GM19397 (cell line): ENCODE results near the gene EXOSC3.
"Not testable (repeated sequence)": the region's sequence is repeated elsewhere in the genome, so short reads cannot be mapped to it uniquely, and the experiment has no call there.

ENCODE experiments used
- ATAC-seq: cut with Tn5 transposase; IDR thresholded peaks from one replicate; pipeline ENCODE4 v1.9.1; 2021; ENCODE audit warnings: mild to moderate bottlenecking, moderate library complexity; ENCODE audit not compliant: unreplicated experiment

Gene EXOSC3

DNA sequence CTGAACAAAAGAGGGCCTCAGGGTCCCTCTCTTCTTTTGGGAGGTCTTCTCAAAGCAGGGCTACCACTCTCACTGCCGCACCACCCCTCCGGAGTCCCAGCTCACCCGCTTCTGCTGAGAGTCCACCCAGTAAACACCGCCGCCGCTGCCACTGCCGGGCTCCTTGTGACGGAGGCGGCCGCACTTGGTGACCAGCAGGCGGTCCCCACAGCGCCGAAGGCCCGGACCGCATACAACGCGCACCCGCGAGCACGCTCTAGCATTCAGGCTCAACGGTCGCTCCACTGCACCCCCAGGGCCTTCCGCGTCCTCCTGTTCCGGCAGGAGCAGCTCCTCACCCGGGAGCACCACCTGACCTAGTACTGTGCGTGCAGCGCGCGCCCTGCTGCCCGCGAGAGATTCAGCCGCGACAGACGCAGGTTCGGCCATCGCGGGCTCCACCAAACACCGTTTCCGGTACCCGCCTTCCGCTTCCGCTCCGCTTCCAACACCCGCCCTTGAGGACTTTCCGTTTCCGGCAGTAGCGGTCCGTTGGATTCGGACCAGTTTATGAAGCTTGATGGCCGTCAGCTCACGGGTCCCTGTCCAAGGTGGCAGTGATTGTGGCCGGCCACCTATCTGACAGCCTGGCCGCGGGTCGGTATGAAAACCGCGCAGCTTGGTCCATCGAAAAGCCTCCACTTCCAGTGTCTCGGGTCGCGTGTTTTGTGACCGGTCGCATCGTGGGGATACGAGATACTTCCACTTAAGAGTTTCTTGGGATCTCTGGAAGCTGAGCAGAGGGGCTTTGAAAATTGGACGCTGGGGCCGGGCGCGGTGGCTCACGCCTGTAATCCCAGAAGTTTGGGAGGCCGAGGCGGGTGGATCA, at the start of gene EXOSC3:
TSS of gene EXOSC3 (minus strand) at position 449 of the 868 bp plus-strand sequence. CDS start at position 429, 20 bp downstream.
- ATAC-seq = peak; percentile 94

DNA sequence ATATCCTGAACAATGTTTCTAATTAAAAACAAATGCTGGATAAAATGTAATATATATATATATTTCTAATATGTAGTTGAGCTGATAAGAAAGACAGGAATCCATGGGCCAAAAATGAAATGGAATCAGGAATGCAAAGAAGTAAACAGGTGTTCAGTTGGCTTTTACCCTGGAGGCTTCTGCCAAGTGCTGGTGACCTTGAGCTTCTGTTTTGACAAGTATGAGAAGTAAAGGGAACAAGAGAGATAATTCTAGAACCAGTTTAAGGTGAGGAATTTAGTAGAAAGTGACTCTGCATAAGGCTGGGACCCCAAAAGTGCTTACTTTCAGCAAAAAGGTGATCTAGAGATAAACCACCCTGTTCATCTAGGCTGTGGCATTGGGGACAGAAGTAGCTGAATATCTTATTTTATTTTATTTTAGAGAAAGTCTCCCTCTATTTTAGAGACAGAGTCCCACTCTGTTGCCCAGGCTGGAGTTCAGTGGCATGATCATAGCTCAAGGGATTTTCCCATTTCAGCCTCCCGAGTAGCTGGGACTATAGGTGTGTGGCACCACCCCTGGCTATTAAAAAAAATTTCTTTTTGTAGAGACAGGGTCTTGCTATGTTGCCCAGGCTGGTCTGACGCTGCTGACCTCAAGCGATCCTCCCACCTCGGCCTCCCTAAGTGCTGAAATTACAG, 42.8 kb upstream of the EXOSC3 start:
- no peak for ATAC-seq

DNA sequence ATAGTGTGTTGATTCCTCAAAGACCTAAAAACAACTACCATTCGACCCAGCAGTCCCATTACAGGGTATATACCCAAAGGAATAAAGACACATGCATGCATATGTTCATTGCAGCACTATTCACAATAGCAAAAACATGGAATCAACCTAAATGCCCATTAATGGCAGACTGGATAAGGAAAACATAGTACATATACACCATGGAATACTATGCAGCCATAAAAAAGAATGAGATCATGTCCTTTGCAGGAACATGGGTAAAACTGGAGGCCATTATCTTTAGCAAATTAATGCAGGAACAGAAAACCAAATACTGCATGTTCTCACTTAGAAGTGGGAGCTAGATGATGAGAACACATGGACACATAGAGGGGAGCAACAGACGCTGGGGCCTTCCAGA, 40.3 kb upstream of the EXOSC3 start:
- not testable (repeated sequence) for ATAC-seq

DNA sequence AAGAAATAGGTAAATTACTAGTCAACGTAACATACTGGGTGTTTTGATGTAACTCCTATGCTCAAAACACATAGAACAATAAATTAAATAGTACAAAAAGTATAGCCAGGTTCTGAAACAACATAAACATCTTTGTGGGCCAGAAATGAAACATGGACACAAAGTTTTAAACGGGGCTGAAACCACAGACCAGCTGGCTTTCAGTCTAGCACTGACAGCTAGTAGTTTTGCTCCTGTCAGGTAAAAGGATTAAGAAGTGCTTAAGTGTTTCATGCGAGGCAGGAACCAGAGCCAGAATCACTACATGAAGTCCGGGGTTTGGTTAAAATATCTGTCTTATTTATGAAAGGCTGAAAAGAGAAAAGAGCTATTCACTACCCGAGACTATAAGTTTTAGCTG, 35.3 kb upstream of the EXOSC3 start:
- no peak for ATAC-seq

DNA sequence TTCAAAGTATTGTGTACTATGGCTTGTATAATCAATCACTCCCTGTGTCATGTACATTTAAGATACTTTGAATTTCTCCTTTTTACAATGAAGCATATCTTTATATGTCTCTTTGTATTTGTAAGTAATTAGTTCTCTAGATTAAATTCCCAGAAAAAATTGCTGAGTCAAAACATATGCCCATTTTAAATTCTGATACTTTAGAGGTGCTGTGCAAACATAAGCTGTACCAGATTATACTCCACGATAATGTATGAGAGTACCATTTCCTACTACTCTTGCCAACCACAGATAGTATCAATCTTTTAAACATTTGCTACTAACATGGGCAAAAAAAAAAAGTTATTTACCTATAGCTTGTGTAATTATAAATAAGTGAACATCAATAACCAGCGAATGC, 34.0 kb upstream of the EXOSC3 start:
- no peak for ATAC-seq

DNA sequence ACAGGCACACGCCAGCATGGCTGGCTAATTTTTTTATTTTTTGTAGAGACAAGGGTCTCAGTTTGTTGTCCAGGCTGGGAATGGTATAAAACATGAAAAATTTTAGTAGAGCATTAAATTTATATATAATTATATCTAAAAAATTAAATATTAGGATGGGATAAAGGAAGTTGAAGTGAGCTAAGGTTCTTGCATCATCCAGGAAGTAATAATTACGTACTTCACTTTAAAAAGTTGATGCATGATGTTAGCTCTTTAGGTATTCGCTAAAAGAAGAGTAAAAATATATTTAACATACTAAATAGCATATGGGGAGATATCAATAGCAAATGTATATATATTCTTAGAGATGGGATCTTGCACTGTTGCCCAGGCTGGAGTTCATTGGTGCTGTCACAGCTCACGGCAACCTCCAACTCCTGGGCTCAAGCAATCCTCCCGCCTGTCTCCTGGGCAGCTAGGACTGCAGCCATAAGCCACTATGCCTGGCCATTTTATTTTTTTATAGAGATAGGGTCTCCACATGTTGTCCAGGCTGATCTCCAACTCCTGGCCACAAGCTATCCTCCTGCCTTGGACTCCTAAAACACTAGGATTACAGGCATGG, 28.0 kb upstream of the EXOSC3 start:
- no peak for ATAC-seq

DNA sequence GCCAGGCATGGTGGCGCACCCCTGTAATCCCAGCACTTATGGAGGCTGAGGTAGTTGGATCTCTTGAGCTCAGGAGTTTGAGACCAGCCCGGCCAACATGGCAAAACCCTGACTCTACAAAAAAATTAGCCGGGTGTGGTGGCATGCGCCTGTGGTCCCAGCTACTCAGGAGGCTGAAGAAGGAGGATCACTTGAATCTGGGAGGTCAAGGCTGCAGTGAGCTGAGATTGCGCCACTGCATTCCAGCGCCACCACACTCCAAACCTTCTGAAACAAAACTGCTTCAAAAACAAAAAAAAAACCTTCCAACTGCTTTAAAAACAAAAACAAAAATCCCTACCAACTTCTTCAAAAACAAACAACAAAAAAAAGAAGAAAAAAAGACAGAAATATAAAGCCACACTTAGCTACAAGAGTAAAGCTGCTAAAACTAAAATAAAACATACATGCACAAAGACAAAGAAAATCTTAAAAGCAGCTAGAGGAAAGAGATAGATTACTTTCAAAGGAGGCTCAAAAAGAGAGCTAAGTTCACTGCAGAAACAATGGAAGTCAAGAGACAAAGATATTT, 27.1 kb upstream of the EXOSC3 start:
- no peak for ATAC-seq

DNA sequence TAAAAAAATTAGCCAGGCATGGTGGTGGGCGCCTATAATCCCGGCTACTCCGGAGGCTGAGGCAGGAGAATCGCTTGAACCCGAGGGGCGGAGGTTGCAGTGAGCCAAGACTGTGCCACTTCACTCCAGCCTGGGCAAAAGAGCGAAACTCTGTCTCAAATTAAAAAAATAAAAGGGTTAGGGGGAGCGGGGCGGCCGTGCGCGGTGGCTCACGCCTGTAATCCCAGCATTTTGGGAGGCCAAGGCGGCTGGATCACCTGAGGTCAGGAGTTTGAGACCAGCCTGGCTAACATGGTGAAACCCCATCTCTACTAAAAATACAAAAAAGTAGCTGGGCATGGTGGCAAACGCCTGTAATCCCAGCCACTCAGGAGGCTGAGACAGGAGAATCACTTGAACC, 24.8 kb upstream of the EXOSC3 start:
- ATAC-seq = not testable (repeated sequence)

DNA sequence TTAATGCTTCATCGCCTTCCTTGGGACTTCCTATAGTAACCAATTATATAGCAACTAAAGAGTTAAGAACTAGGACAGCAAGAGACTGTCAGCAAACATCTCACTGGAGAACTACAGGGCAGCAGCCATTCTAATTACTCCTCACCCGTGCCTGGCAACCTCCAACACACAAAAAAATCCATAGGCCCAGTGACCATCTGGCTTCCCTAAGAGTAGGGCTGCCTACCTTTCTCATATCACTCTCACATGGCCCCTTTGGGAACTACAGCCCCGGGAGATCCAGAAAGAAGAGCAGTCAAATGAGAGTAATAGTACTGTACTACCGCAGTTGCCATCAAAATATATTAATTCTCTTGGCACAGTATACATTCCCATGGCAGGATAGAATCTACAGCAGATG, 21.4 kb upstream of the EXOSC3 start:
- ATAC-seq = no peak

DNA sequence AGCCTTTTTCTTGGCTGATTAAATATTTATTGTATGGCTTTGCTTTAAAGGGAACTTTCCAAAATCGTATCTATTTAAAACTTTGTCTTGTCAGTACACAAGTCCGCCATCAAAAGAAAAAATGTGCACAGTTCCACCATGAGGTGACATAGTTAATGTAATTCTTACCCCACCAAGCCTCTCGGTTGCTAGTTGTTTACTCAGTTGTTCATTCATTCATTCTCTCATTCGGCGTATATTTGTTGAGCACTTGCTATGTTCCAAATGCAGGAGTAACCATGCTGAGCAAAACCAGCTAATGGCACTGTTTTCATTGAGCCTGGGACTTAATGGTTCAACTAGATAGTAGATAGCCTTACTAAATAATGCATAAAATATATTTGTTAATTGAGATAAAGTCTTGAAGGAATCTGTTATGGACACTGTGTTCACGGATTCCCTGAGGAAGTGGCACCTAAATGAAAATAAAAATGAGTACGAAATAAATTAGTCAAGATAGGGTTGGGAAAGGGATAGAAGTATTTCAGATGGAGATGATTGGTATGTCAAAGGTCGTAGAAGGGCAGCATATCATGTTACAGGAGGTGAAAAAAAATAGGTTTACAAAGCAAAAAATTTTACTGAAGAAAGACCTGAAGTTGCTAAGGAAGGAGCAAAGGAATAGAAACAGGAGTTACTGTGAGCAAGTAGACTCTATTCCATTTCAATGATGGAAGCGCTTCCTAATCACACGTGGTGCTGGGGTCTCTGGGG, 17.3 kb upstream of the EXOSC3 start:
- ATAC-seq = no peak

DNA sequence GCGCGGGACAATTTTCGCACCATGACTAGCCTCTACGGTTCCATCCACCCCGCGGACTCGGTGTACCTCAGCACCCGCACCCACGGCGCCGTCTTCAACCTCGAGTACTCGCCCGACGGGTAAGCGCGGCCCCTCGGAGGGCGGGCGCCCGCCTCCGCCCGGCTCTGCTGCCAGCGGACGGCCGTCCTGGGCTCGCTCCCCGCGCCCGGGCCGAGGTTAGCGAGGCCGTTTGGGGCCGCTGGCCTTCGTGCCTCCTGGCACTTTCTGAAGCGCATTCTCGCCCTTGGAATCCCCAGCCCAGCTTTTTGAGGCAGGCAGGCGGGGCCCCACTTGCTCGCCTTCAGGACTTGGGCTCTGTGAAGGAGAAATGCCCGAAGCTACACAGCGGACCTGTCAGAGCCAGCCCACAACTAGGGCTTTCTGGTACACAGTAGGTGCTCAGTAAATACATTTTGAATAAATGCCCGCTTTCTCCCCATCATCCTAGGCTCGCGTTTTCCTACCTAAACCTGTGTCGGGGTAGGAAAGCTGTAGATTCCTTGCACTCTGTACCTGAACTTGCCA, 16.5 kb upstream of the EXOSC3 start:
- ATAC-seq = peak; percentile 43

DNA sequence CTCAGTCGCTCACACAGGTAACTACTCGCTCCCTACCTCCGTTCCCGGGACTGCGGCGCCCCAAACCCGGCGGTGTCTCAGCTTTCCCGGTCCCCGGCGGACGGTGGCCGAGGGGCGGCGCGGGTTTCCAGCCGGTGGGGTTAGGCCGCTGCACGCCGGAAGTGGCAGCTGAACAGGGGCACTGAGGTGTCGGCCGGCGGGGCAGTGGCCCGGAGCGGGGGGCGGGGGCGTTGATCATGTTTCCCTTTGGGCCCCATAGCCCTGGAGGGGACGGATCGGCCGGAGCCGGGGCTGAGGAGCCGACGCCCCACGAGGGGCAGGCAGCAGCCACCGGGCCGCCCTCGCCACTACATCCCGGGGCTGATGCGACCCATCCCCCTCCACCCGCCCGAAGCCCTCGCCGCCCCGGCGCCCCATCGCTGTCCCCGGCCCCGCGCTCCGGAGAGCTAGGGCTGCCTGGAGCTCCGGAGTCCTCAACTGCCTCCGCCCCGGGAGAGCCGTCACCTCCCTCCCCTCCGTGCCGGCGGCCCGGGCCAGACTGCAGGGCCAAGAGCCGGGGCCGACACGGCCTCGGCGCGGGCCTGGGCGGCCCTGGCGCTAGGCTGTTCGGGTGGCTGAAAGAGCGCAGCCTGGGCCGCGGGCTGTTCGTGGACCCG, 15.9 kb upstream of the EXOSC3 start, which contains the start of gene DCAF10:
TSS of gene DCAF10 (plus strand) at position 167 of the 656 bp plus-strand sequence. CDS start at position 237, 70 bp downstream.
- peak; percentile 73 for ATAC-seq

DNA sequence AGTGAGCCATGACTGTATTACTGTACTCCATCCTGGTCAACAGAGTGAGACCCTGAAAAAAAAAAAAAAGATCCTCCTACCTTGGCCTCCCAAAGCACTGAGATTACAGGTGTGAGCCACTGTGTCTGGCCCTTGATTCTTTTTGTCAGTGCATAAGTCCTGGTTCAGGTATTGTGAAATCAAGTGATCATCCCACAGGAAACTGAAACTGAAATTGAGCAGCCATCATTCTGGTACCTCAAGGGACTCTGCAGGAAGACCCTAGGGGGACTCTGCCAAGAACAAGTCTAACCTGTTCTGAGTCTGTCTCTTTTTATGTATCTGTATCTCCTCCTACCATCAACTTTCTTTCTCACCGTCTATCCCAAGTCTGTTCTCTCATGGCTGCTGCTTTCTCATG, 13.8 kb upstream of the EXOSC3 start:
- no peak for ATAC-seq

DNA sequence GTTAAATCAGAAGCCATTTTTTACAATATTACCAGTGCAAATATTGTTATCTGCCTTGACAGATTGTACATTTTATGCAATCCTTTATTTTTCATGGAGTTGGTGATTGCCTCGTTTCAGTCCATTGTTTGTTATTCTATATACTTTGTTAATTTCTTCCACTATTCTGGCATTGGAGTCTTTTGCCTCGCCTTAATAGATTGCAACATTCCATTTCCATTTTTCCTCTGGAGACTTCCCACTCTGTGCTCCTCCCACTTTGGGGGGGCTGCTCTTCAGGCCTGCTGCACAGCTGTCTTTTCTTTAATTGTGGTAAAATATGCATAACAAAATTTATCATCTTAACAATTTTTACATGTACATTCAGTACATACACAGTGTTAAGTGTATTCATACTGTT, 11.4 kb upstream of the EXOSC3 start:
- no peak for ATAC-seq

DNA sequence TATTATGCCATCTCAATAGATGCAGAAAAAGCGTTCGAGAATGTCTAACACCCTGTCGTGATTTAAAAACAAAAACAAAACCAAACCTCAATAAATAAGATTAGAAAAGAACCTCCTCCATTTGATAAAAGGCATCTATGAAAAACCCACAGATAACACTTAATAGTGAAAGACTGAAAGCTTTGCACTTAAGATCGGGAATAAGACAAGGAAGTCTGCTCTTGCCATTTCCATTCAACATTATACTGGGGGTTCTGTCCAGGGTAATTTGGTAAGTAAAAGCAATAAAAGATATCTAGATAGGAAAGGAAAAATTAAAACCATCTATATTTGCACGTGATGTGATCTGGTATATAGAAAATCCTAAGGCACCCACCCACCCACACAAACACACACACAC, 7.3 kb upstream of the EXOSC3 start:
- ATAC-seq = no peak

DNA sequence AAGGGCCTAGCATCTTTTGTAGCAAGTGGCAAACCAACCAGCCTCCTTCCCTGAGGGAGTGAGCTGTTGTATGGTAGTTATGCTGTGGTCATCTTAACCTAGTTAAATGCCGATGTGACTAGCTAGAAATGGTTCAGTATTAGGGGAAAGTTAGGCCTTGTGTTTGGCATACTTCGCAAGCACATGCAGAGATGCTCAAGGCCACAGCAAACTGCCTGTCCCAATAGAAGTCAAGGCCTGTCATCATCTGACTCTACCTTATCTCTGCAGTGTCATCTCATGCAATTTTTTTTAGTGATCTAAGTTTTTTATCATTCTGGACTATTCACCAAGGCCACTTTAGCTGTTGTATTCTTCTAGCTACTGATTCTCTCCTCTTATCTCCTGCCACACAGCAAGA, 5.2 kb upstream of the EXOSC3 start:
- no peak for ATAC-seq

DNA sequence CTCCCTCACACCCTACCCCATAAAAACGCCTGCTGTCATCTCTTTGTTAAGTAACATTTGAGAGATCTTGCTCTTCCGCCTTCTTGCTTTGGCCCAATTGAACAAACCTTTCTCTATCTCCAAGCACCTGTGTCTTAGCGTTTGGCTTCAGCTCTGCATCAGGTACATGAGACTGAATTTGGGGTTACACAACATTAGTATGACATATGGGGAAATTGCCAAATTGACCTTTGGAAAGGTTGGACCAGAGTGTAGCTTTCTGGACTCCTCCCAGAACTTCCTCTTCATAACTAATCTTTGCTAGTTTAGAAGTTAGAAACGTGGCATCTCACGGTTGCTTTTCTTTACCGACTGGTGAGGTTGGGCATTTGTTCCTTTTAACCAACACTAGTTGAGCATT, 3.5 kb upstream of the EXOSC3 start:
- no peak for ATAC-seq

DNA sequence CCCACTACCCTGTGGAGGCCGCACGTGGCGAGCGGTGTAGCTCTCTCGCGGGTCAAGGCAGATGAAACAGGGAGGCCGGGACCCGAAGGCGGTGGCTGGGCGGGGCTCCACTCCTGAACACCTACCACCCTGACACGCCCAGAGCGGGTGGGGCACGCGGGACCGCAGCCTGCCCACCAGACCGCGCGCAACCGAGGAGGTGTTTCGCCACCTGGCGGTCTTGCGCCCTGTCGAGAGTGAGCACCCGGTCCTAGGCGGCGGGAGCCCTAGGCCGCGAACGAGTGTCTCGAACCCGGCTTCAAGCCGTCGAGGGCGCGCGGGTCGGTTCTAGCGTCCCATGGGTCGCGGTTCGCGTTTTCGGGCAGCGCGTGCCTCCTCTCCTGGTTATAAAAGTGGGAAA, 2.2 kb upstream of the EXOSC3 start:
- ATAC-seq = no peak

DNA sequence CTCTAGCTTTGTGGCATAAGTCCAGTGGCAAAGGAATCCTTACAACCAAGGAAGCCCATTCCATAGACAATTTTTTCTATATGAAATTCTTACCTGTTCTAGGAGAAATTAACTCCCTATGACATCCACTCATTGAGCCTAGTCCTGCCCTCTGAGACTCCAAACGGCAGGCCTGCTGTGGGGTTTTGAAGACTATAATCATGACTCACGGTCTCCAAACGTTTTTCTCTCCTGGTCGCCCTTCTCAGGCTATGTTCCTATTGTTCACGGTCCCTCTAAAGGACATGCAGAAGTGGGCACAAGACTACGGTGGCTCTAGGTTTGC, 611 bp downstream of the EXOSC3 start:
- no peak for ATAC-seq

DNA sequence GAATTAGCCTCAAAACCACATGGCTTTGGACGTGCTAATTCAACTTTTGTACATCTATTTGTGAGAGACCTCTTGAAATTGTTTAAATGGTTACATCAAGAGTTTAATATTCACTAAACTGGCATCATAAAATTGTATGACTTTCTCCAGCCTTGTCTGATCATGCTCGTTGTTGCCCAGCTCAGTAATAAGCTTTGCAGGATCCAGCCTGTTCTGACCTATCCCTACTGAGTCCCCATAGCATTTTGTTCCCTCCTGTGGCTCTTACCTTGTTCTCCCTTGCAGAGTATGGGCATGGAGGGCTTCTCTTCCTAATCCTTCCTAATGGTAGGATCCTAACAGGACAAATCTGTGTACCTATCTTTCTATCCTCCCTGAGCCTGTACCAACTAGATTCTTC, 6.3 kb downstream of the EXOSC3 start:
- no peak for ATAC-seq
